NCI-H1048 (cell line): ENCODE results near the gene DSE.
"Not testable (repeated sequence)": the region's sequence is repeated elsewhere in the genome, so short reads cannot be mapped to it uniquely, and the experiment has no call there.

ENCODE experiments used
- DNase-seq: peaks from one replicate; lab custom pipeline; 2025; lab: John Stamatoyannopoulos, UW

DSE gene

GRCh38 chr6:116370760-116371119 is at the start of gene DSE:
DSE (plus strand) TSS chr6:116370947; CDS start chr6:116399251, 28,304 bp downstream.
- DNase-seq = no peak

- not testable (repeated sequence) for DNase-seq
These were observed 48.8 kb upstream of the DSE start for GRCh38 chr6:116321933-116322332.

GRCh38 chr6:116323863-116324262 is 46.9 kb upstream of the DSE start:
- DNase-seq = no peak

- not testable (repeated sequence) for DNase-seq
These were observed 45.1 kb upstream of the DSE start for GRCh38 chr6:116325634-116326132.

GRCh38 chr6:116326181-116326671 is 44.5 kb upstream of the DSE start:
- no peak for DNase-seq

GRCh38 chr6:116326996-116327395 is 43.8 kb upstream of the DSE start:
- DNase-seq = no peak

- DNase-seq = no peak
These were observed 42.8 kb upstream of the DSE start for GRCh38 chr6:116327803-116328527.

GRCh38 chr6:116328528-116328903 is 42.2 kb upstream of the DSE start:
- DNase-seq = no peak

GRCh38 chr6:116329156-116329555 is 41.6 kb upstream of the DSE start:
- DNase-seq = no peak

- no peak for DNase-seq
These were observed 40.2 kb upstream of the DSE start for GRCh38 chr6:116330511-116330910.

- DNase-seq = no peak
These were observed 38.7 kb upstream of the DSE start for GRCh38 chr6:116332096-116332495.

- DNase-seq = not testable (repeated sequence)
These were observed 35.9 kb upstream of the DSE start for GRCh38 chr6:116334638-116335409.

GRCh38 chr6:116335612-116336215 is 35.0 kb upstream of the DSE start:
- DNase-seq = no peak

GRCh38 chr6:116338943-116339342 is 31.8 kb upstream of the DSE start:
- DNase-seq = no peak

GRCh38 chr6:116340625-116341024 is 30.1 kb upstream of the DSE start:
- DNase-seq = not testable (repeated sequence)

GRCh38 chr6:116349216-116349615 is 21.5 kb upstream of the DSE start:
- DNase-seq = no peak

- DNase-seq = no peak
These were observed 19.6 kb upstream of the DSE start for GRCh38 chr6:116351101-116351500.

GRCh38 chr6:116352515-116353471 is 18.0 kb upstream of the DSE start:
- DNase-seq = no peak

GRCh38 chr6:116354236-116354635 is 16.5 kb upstream of the DSE start:
- no peak for DNase-seq

- DNase-seq = no peak
These were observed 15.0 kb upstream of the DSE start for GRCh38 chr6:116355796-116356195.

- no peak for DNase-seq
These were observed 11.6 kb upstream of the DSE start for GRCh38 chr6:116359131-116359530.

- DNase-seq = no peak
These were observed 10.9 kb upstream of the DSE start for GRCh38 chr6:116359835-116360234.
